ENCODE measurements around the gene NFATC1. TPM values are rescaled to one million over a fixed set of nuclear protein-coding genes. Genes with fewer than 3 reads are reported as not detected.

The NFATC1 gene
- total RNA-seq, 2 donors from 2014 or later: 19.0 to 20.2 TPM

DNA sequence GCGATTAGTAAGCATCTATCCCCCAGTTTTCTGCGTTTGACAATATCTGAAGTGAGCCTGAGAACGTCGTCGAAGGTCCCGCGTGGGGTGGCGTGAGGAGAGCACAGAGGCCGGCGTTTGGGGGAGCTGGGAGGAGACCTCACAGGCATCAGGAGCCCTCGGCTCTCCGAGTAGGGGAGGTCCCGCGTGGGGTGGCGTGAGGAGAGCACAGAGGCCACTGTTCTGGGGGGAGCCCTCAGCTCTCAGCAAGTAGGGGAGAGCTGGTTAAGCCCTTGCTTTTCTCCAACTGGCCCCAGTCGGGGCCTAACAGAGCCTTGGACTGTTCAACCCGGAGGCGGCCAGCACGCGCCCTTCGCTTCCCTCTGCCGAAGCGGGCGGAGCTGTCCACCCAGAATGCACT lies 134.3 kb downstream of the NFATC1 start:
- H3K4me3 ChIP-seq: no peak overlapping the region
- no peaks in the 10 kb centered on the region for H3K9me3 ChIP-seq
- H3K4me1 ChIP-seq: peaks cover 0 to 17% of the 10 kb centered on the region in 2 donors
- DNase-seq (ENCODE audit: low spot score): no peak
- no peak overlapping the region for H3K27ac ChIP-seq
- peaks cover 8% of the 10 kb centered on the region for H3K36me3 ChIP-seq
- TF ChIP-seq, protein P1, sequence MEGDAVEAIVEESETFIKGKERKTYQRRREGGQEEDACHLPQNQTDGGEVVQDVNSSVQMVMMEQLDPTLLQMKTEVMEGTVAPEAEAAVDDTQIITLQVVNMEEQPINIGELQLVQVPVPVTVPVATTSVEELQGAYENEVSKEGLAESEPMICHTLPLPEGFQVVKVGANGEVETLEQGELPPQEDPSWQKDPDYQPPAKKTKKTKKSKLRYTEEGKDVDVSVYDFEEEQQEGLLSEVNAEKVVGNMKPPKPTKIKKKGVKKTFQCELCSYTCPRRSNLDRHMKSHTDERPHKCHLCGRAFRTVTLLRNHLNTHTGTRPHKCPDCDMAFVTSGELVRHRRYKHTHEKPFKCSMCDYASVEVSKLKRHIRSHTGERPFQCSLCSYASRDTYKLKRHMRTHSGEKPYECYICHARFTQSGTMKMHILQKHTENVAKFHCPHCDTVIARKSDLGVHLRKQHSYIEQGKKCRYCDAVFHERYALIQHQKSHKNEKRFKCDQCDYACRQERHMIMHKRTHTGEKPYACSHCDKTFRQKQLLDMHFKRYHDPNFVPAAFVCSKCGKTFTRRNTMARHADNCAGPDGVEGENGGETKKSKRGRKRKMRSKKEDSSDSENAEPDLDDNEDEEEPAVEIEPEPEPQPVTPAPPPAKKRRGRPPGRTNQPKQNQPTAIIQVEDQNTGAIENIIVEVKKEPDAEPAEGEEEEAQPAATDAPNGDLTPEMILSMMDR (IDR thresholded peaks at IDR 0.05): no peak
- H3K27me3 ChIP-seq: no peaks in the 10 kb centered on the region

DNA sequence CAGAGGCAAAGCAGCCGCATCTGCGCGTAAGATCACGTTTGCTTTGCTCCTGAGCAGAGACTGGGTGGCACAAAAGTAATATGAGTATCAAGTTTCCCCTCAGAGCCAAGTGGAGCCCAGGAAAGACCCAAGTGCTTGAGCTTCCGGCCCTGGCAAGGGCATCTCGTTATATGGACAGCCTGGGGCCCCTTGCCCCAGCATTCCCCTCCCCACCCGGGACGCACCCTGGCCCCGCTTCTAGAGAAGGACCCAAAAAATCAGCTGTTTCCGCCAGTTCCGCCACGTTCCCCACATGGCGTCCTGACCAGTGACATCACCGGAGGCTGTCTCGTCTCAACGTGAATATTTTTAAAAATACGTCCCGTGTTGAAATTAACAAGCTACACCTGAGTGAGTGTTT lies 135.1 kb downstream of the NFATC1 start:
- TF ChIP-seq, protein P1 (IDR thresholded peaks at IDR 0.05): no peak
- Histone ChIP-seq H3K27ac (no peak overlapping the region), H3K27me3 (no peaks in the 10 kb centered on the region), H3K9me3 (no peaks in the 10 kb centered on the region), H3K4me3 (no peak overlapping the region), H3K4me1 (peaks cover 0 to 15% of the 10 kb centered on the region in 2 donors), H3K36me3 (peaks cover 8% of the 10 kb centered on the region)
- no peak for DNase-seq (ENCODE audit: low spot score)

DNA sequence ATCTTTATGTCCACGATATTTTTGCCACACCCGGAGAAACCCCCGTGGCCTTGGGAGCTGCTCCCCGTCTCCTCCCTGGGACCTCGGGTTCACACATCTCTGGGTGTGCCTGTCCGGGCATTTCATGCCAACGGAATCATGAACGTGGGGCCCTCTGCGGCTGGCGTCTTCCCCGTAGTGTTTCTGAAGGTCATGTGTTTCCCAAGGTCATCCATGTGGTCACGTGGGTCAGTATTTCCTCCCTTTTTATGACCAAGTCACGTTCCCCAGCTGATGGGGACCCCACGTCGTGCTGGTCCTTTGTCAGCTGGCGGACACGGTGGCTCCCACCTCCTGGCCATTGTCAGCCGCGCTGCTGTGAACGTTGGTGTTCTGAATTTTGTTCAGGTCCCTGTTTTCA lies 135.7 kb downstream of the NFATC1 start:
- Histone ChIP-seq H3K27ac (no peak overlapping the region), H3K36me3 (peaks cover 8% of the 10 kb centered on the region), H3K4me1 (peaks cover 0 to 9% of the 10 kb centered on the region in 2 donors), H3K4me3 (no peak overlapping the region), H3K9me3 (no peaks in the 10 kb centered on the region), H3K27me3 (no peaks in the 10 kb centered on the region)
- no peak for DNase-seq (ENCODE audit: low spot score)
- TF ChIP-seq, protein P1 (IDR thresholded peaks at IDR 0.05): no peak

DNA sequence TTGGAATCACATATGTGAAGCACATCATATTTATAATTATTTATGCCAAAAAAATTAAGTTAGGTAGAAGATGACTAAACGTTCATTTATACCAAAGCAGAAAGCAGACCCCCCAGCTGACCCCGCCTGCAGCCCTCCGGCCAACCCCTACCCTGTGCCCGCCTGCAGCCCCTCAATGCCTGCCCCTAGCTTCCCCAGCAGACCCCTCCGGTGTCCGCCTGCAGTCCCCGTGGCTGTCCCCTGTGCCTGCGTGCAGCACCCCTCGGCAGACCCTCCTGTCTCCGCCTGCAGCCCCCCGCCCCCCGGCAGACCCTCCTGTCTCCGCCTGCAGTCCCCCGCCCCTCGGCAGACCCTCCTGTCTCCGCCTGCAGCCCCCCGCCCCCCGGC lies 136.2 kb downstream of the NFATC1 start:
- peaks cover 0 to 4% of the 10 kb centered on the region in 2 donors for H3K4me1 ChIP-seq

DNA sequence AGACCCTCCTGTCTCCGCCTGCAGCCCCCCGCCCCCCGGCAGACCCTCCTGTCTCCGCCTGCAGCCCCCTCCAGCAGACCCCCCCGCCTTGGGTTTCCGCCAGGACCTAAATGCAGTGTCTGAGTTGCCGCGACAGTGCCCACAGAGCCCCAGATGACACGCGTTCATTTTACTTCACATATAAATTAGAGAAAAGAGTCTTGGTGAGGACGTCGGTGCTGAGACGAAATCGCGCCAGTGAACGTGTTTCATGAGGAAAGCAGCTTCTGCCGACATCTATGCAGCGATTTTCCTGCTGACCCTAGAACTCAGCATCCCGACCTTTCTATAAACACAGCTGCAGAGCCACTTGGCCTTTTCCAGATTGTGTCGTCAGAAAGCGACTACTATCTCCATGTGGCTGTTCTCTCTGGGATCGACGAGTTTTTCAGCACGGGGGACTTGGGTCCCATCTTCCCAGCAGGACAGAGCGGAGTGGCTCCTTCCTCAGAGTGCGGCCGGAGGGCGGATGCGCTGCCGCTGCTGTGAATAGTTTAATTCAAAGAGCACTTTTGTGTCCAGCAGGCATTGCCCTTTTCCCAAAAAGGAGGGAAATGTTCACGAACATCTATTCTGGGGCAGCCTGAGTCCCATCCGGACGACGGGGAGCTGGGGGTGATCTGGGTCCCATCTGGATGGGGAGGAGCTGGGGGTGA lies 136.7 kb downstream of the NFATC1 start:
- Histone ChIP-seq H3K27ac (no peak overlapping the region), H3K27me3 (no peaks in the 10 kb centered on the region), H3K9me3 (no peaks in the 10 kb centered on the region), H3K4me3 (no peak overlapping the region), H3K4me1 (no peaks in the 10 kb centered on the region), H3K36me3 (peaks cover 8% of the 10 kb centered on the region)
- DNase-seq (ENCODE audit: low spot score): no peak
- TF ChIP-seq, protein P1 (IDR thresholded peaks at IDR 0.05): no peak

More for the DNA sequence above, 136.2 kb downstream of the NFATC1 start:
- Histone ChIP-seq H3K4me3 (no peak overlapping the region), H3K27me3 (no peaks in the 10 kb centered on the region), H3K27ac (no peak overlapping the region), H3K9me3 (no peaks in the 10 kb centered on the region), H3K36me3 (peaks cover 8% of the 10 kb centered on the region)
- no peak for DNase-seq (ENCODE audit: low spot score)
- TF ChIP-seq, protein P1 (IDR thresholded peaks at IDR 0.05): no peak

DNA sequence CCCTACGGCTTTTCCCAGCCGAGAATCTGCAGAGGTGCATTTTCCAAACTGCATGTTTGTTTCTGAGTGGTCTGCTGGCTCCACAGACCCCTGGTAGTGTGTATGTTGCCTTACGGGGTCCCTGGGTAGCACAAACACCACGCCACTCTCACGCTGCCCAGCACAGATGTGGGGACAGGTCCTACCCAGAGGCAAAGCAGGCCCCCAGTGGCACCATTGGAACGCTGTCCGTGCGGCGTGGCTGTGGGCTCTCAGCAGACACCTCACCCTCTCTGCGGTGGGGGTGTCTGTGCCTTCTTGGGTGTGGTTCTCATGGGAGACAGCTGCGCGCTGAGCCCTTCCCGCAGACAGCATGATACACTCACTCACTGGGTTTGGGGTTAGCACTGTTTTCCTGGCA lies 137.4 kb downstream of the NFATC1 start:
- TF ChIP-seq, protein P1 (IDR thresholded peaks at IDR 0.05): no peak
- DNase-seq (ENCODE audit: low spot score): no peak
- H3K27ac ChIP-seq: no peak overlapping the region
- H3K27me3 ChIP-seq: no peaks in the 10 kb centered on the region
- no peak overlapping the region for H3K4me3 ChIP-seq
- H3K9me3 ChIP-seq: no peaks in the 10 kb centered on the region
- H3K36me3 ChIP-seq: peaks cover under 1% of the 10 kb centered on the region
- H3K4me1 ChIP-seq: no peaks in the 10 kb centered on the region
